ENCODE measurements around the gene STK35.

- TF ChIP-seq CTCF (conservative IDR thresholded peaks at IDR 0.05; ENCODE audit: low read depth in 2 of 2) = no peak
- TF ChIP-seq CREB1 (CRISPR knock-in tag; IDR thresholded peaks at IDR 0.05; ENCODE audit: low read depth) = no peak
These were observed 23.1 kb downstream of the STK35 start for GRCh38 chr20:2124564-2125213.
